Ovary (tissue), 3 donors: ENCODE measurements around the gene XKR7.

Source experiments
- CTCF ChIP-seq, 3 donors: fragments of 450-650 bp in 2 of 3; fragments of 200-600 bp in 1 of 3; IDR thresholded peaks; one replicate each; pipeline versions ENCODE4 v1.5.1 to v1.8.0; 2016 to 2022; ENCODE audit warnings: antibody characterized with exemption in 3 of 3, mild to moderate bottlenecking in 1 of 3
- EP300 ChIP-seq: sonication (generic); formaldehyde crosslinking; IDR thresholded peaks from one replicate; pipeline ENCODE4 v1.6.1; 2017; ENCODE audit warnings: antibody characterized with exemption
- POLR2A ChIP-seq: fragments of 450-650 bp; IDR thresholded peaks from one replicate; pipeline ENCODE4 v1.6.1; 2017; ENCODE audit warnings: antibody characterized with exemption, mild to moderate bottlenecking, moderate library complexity
- donor health status: DM: no; HTN: no; CAD: no.

- TF ChIP-seq CTCF (IDR thresholded peaks at IDR 0.05): no peak
- no peak for TF ChIP-seq POLR2A
- no peak for TF ChIP-seq EP300
Observed at GRCh38 chr20:31988430-31989015, 20.6 kb downstream of the XKR7 start.
